Large intestine (tissue), 12 donors: ENCODE measurements around the gene SWAP70. TPM values are rescaled to one million over a fixed set of nuclear protein-coding genes. Genes with fewer than 3 reads are reported as not detected.
"Not testable (repeated sequence)": the region's sequence is repeated elsewhere in the genome, so short reads cannot be mapped to it uniquely, and the experiment has no call there.

ENCODE experiments used
- DNase-seq, 2 donors: peaks; one replicate each; pipeline versions ENCODE4 v3.0.0 to v3.0.0-alpha.2; 2013
- H3K27ac ChIP-seq: one replicate; pipeline ENCODE4 v1.5.1; 2013; ENCODE audit warnings: low read length
- H3K27me3 ChIP-seq: 2 replicates; pipeline ENCODE4 v1.6.1; 2013; ENCODE audit warnings: low read length; ENCODE audit not compliant: control insufficient read depth, insufficient read depth
- H3K36me3 ChIP-seq: 2 replicates; pipeline ENCODE4 v1.6.1; 2013; ENCODE audit warnings: low read length; ENCODE audit not compliant: control insufficient read depth, insufficient read depth
- H3K4me1 ChIP-seq: one replicate; pipeline ENCODE4 v1.6.1; 2013; ENCODE audit warnings: low read length; ENCODE audit not compliant: control insufficient read depth, insufficient read depth
- H3K4me3 ChIP-seq: one replicate; pipeline ENCODE4 v1.5.1; 2013; ENCODE audit warnings: low read length
- H3K9me3 ChIP-seq: one replicate; pipeline ENCODE4 v1.6.1; 2013; ENCODE audit warnings: mild to moderate bottlenecking, low read depth, low read length, moderate library complexity; ENCODE audit not compliant: control insufficient read depth
- WGBS: methylation state at CpG from one replicate; pipeline ENCODE4 v1.1.5; 2013; ENCODE audit warnings: low lambda C conversion rate; ENCODE audit not compliant: insufficient coverage; 5-methylcytosine and 5-hydroxymethylcytosine counted together
- long read RNA-seq, 11 donors: transcript quantifications; one replicate each; lab custom pipeline, GENCODE V29; 2026
- polyA plus RNA-seq: library from polyadenylated mRNA; unstranded; fragments of 120-200 nt; gene quantifications from one replicate; pipeline ENCODE4 v1.2.1, GENCODE V29; 2013

The SWAP70 gene
- 21.7 TPM for polyA plus RNA-seq
- long read RNA-seq, donor 1, full-length matches to known transcripts, result 6 of 6 reads
- long read RNA-seq, donor 1, partial matches to known transcripts, result 0 of 6 reads
- long read RNA-seq, donor 1, other reads (novel, unspliced or antisense), result 0 of 6 reads
- long read RNA-seq, donor 2, full-length matches to known transcripts, result 4 of 4 reads
- long read RNA-seq, donor 2, partial matches to known transcripts, result 0 of 4 reads
- long read RNA-seq, donor 2, other reads (novel, unspliced or antisense), result 0 of 4 reads
- long read RNA-seq, donor 3, result 0 reads
- long read RNA-seq, donor 4, result 0 reads
- long read RNA-seq, donor 5, full-length matches to known transcripts, result 4 of 4 reads
- long read RNA-seq, donor 5, partial matches to known transcripts, result 0 of 4 reads
- long read RNA-seq, donor 5, other reads (novel, unspliced or antisense), result 0 of 4 reads
- long read RNA-seq, donor 6, full-length matches to known transcripts, result 6 of 18 reads
- long read RNA-seq, donor 6, partial matches to known transcripts, result 12 of 18 reads
- long read RNA-seq, donor 6, other reads (novel, unspliced or antisense), result 0 of 18 reads
- long read RNA-seq, donor 7, full-length matches to known transcripts, result 3 of 3 reads
- long read RNA-seq, donor 7, partial matches to known transcripts, result 0 of 3 reads
- long read RNA-seq, donor 7, other reads (novel, unspliced or antisense), result 0 of 3 reads
- long read RNA-seq, donor 8, full-length matches to known transcripts, result 4 of 13 reads
- long read RNA-seq, donor 8, partial matches to known transcripts, result 9 of 13 reads
- long read RNA-seq, donor 8, other reads (novel, unspliced or antisense), result 0 of 13 reads
- long read RNA-seq, donor 9, full-length matches to known transcripts, result 7 of 7 reads
- long read RNA-seq, donor 9, partial matches to known transcripts, result 0 of 7 reads
- long read RNA-seq, donor 9, other reads (novel, unspliced or antisense), result 0 of 7 reads
- long read RNA-seq, donor 10, full-length matches to known transcripts, result 8 of 20 reads
- long read RNA-seq, donor 10, partial matches to known transcripts, result 12 of 20 reads
- long read RNA-seq, donor 10, other reads (novel, unspliced or antisense), result 0 of 20 reads
- long read RNA-seq, donor 11, full-length matches to known transcripts, result 4 of 4 reads
- long read RNA-seq, donor 11, partial matches to known transcripts, result 0 of 4 reads
- long read RNA-seq, donor 11, other reads (novel, unspliced or antisense), result 0 of 4 reads

GRCh38 chr11:9663699-9664275, at the start of gene SWAP70:
SWAP70 (plus strand) TSS chr11:9664077; CDS start chr11:9664180, 103 bp downstream.
- DNase-seq, result peak; percentile 72 to 82
- H3K9me3 ChIP-seq, result peaks cover 4% of the 10 kb centered on the region
- peak within 1 kb of the TSS; percentile 98 for H3K4me3 ChIP-seq
- H3K27me3 ChIP-seq, result no peaks in the 10 kb centered on the region
- no peaks in the 10 kb centered on the region for H3K4me1 ChIP-seq
- WGBS, result no CpG with 5 or more reads among the region's 38 CpGs
- peak within 1 kb of the TSS; percentile 56 for H3K27ac ChIP-seq
- H3K36me3 ChIP-seq, result no peaks in the 10 kb centered on the region

- WGBS, result no CpG with 5 or more reads among the region's 2 CpGs
- DNase-seq, result no peak
- Histone ChIP-seq H3K4me3 (no peak overlapping the region), H3K27me3 (no peaks in the 10 kb centered on the region), H3K9me3 (no peaks in the 10 kb centered on the region), H3K4me1 (peaks cover 17% of the 10 kb centered on the region), H3K36me3 (no peaks in the 10 kb centered on the region), H3K27ac (peak overlapping the region; percentile 98)
Measured at GRCh38 chr11:9615031-9615451, 48.8 kb upstream of the SWAP70 start.

- H3K27me3 ChIP-seq, result no peaks in the 10 kb centered on the region
- no peaks in the 10 kb centered on the region for H3K9me3 ChIP-seq
- peaks cover 17% of the 10 kb centered on the region for H3K4me1 ChIP-seq
- no peak overlapping the region for H3K27ac ChIP-seq
- no peaks in the 10 kb centered on the region for H3K36me3 ChIP-seq
- no peak overlapping the region for H3K4me3 ChIP-seq
- DNase-seq, result no peak
- no CpG with 5 or more reads among the region's 2 CpGs for WGBS
Measured at GRCh38 chr11:9616042-9616675, 47.7 kb upstream of the SWAP70 start.

- H3K36me3 ChIP-seq, result no peaks in the 10 kb centered on the region
- DNase-seq, result no peak
- no peak overlapping the region for H3K27ac ChIP-seq
- 100% methylated on average over 1 of the region's 4 CpGs for WGBS
- H3K4me3 ChIP-seq, result no peak overlapping the region
- H3K27me3 ChIP-seq, result no peaks in the 10 kb centered on the region
- H3K4me1 ChIP-seq, result peaks cover 17% of the 10 kb centered on the region
- no peaks in the 10 kb centered on the region for H3K9me3 ChIP-seq
Measured at GRCh38 chr11:9616858-9617257, 47.0 kb upstream of the SWAP70 start.

GRCh38 chr11:9617940-9618339, 45.9 kb upstream of the SWAP70 start:
- H3K36me3 ChIP-seq, result no peaks in the 10 kb centered on the region
- H3K9me3 ChIP-seq, result peaks cover 2% of the 10 kb centered on the region
- H3K27me3 ChIP-seq, result no peaks in the 10 kb centered on the region
- WGBS, result 82% methylated on average over 4 of the region's 5 CpGs
- DNase-seq, result no peak
- no peak overlapping the region for H3K27ac ChIP-seq
- no peak overlapping the region for H3K4me3 ChIP-seq
- peaks cover 11% of the 10 kb centered on the region for H3K4me1 ChIP-seq

- H3K27ac ChIP-seq, result no peak overlapping the region
- peaks cover 5% of the 10 kb centered on the region for H3K9me3 ChIP-seq
- no CpG with 5 or more reads among the region's 1 CpG for WGBS
- H3K27me3 ChIP-seq, result no peaks in the 10 kb centered on the region
- H3K4me1 ChIP-seq, result peaks cover 7% of the 10 kb centered on the region
- no peaks in the 10 kb centered on the region for H3K36me3 ChIP-seq
- no peak for DNase-seq
- no peak overlapping the region for H3K4me3 ChIP-seq
Measured at GRCh38 chr11:9619004-9619403, 44.9 kb upstream of the SWAP70 start.

- Histone ChIP-seq H3K27me3 (no peaks in the 10 kb centered on the region), H3K36me3 (no peaks in the 10 kb centered on the region), H3K27ac (no peak overlapping the region), H3K4me1 (peaks cover 2% of the 10 kb centered on the region), H3K9me3 (peaks cover 5% of the 10 kb centered on the region), H3K4me3 (no peak overlapping the region)
- DNase-seq, result no peak
Measured at GRCh38 chr11:9619971-9620370, 43.9 kb upstream of the SWAP70 start.

- not testable (repeated sequence) for H3K27me3 ChIP-seq, H3K36me3 ChIP-seq, H3K9me3 ChIP-seq, H3K4me3 ChIP-seq, H3K27ac ChIP-seq, DNase-seq, H3K4me1 ChIP-seq
- WGBS, result no CpG with 5 or more reads among the region's 7 CpGs
Measured at GRCh38 chr11:9622353-9622752, 41.5 kb upstream of the SWAP70 start.

GRCh38 chr11:9623053-9623452, 40.8 kb upstream of the SWAP70 start:
- no CpG with 5 or more reads among the region's 23 CpGs for WGBS
- not testable (repeated sequence) for H3K4me1 ChIP-seq, DNase-seq, H3K36me3 ChIP-seq, H3K9me3 ChIP-seq, H3K4me3 ChIP-seq, H3K27ac ChIP-seq, H3K27me3 ChIP-seq
